Measurements from ENCODE around the gene CENPVL2. TPM values are rescaled to one million over a fixed set of nuclear protein-coding genes. Genes with fewer than 3 reads are reported as not detected.
"Not testable (repeated sequence)": the region's sequence is repeated elsewhere in the genome, so short reads cannot be mapped to it uniquely, and the experiment has no call there.

The CENPVL2 gene
- polyA plus RNA-seq (ENCODE audit: insufficient read length in 10 of 10), result not detected
- long read RNA-seq, donor 1, result 0 reads
- long read RNA-seq, donor 2, result 0 reads
- long read RNA-seq, donor 3, result 0 reads
- long read RNA-seq, donor 4, result 0 reads
- long read RNA-seq, donor 5, result 0 reads
- long read RNA-seq, donor 6, result 0 reads
- long read RNA-seq, donor 7, result 0 reads
- long read RNA-seq, donor 8, result 0 reads
- long read RNA-seq, donor 9, result 0 reads

GRCh38 chrX:51682720-51683062 is at the start of gene CENPVL2:
CENPVL2 (minus strand) TSS chrX:51682831; CDS start chrX:51682831, 0 bp downstream.
- not testable (repeated sequence) for DNase-seq

GRCh38 chrX:51728202-51728601 is 45.6 kb upstream of the CENPVL2 start:
- no peak for DNase-seq

GRCh38 chrX:51712943-51713647 is 30.5 kb upstream of the CENPVL2 start:
- DNase-seq, result not testable (repeated sequence)

GRCh38 chrX:51710277-51711164 is 27.9 kb upstream of the CENPVL2 start, which contains the start of gene CENPVL1:
CENPVL1 (plus strand) TSS chrX:51710512; CDS start chrX:51710512, 0 bp downstream.
- DNase-seq, result not testable (repeated sequence)

- DNase-seq, result no peak
These were observed 14.8 kb upstream of the CENPVL2 start for GRCh38 chrX:51697397-51697796.

GRCh38 chrX:51694254-51694653 is 11.6 kb upstream of the CENPVL2 start:
- no peak for DNase-seq

- not testable (repeated sequence) for DNase-seq
These were observed 567 bp downstream of the CENPVL2 start for GRCh38 chrX:51681808-51682719.

GRCh38 chrX:51679689-51680433 is 2.8 kb downstream of the CENPVL2 start:
- not testable (repeated sequence) for DNase-seq

- no peak for DNase-seq
These were observed 16.6 kb downstream of the CENPVL2 start for GRCh38 chrX:51665981-51666380.

- DNase-seq, result no peak
These were observed 39.3 kb downstream of the CENPVL2 start for GRCh38 chrX:51643377-51643776.

- peak; percentile 13 to 60 (median 38) for DNase-seq
These were observed 41.1 kb downstream of the CENPVL2 start for GRCh38 chrX:51641421-51642021.

- DNase-seq, result not testable (repeated sequence)
These were observed 46.1 kb downstream of the CENPVL2 start for GRCh38 chrX:51636511-51636910.

Other genes with a start within 250 kb of the CENPVL2 start
- 10 to 100 TPM in 1 of 10 donors, 1 to 10 TPM in 9; 3.3 to 11.1 (median 6.5) TPM for gene NUDT11, start 186.2 kb downstream of the CENPVL2 start, polyA plus RNA-seq (ENCODE audit: insufficient read length in 10 of 10)
- under 1 TPM in 9 of 10 donors, not detected in 1; 0.10 to 0.61 (median 0.19) TPM for gene CENPVL3, start 63.9 kb downstream of the CENPVL2 start, polyA plus RNA-seq (ENCODE audit: insufficient read length in 10 of 10)
- not detected for gene CENPVL1, start 27.7 kb upstream of the CENPVL2 start, polyA plus RNA-seq (ENCODE audit: insufficient read length in 10 of 10)
- 10 to 100 TPM in 4 of 10 donors, 1 to 10 TPM in 6; 8.3 to 13.4 (median 9.5) TPM for gene GSPT2, start 60.6 kb upstream of the CENPVL2 start, polyA plus RNA-seq (ENCODE audit: insufficient read length in 10 of 10)
- 100 to 1,000 TPM; 226 to 344 (median 292) TPM for gene MAGED1, start 210.8 kb upstream of the CENPVL2 start, polyA plus RNA-seq (ENCODE audit: insufficient read length in 10 of 10)